ENCODE results near the gene FAM3B. TPM values are rescaled to one million over a fixed set of nuclear protein-coding genes. Genes with fewer than 3 reads are reported as not detected.

The FAM3B gene
- total RNA-seq, 2 donors from 2014 or later = 50.4 to 74.5 TPM

DNA sequence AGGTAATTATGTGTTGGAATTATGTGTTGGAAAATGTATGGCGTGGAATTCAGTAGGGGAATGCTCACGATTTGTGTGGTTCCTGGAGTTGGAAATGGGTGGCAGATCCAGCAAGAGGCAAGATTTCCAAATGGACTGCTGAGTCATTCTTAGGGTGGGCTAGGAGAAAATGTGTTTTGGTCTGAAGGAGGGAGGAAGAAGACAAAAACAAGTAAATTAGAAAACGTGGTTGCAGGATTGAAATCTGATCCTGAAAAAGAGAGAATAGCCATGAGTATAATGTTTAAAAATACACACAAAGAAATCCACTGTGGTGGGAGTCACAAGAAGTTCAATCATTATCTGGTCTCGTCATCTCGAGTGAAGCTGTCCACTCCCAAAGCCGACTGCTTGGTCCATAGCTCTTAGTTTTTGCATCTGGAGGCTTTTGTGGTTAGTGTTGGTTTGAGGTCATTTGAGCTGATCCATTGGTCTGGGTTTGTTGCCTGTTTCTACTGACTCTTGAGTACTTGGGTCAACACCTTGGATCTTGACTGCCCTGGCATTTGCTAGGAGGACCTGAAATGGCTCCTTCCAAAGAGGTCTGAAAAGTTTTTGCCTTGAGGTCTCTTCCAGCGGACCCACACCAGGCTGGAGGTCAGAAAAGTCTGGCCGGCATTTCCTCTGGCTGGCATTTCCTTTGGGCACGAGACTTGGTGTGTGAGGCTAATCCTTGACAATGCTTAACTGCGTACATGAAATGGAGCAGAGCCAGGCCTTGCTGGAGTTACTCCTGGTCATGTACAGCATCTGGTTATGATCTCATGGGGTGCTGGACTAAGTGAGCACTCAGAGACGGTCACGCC, 54.5 kb downstream of the FAM3B start:
- ATAC-seq = no peak
- DNase-seq = peak in 2 of 4 donors; percentile 17 to 33
- no peak for TF ChIP-seq POLR2A (IDR thresholded peaks at IDR 0.05)
- TF ChIP-seq, protein P1, sequence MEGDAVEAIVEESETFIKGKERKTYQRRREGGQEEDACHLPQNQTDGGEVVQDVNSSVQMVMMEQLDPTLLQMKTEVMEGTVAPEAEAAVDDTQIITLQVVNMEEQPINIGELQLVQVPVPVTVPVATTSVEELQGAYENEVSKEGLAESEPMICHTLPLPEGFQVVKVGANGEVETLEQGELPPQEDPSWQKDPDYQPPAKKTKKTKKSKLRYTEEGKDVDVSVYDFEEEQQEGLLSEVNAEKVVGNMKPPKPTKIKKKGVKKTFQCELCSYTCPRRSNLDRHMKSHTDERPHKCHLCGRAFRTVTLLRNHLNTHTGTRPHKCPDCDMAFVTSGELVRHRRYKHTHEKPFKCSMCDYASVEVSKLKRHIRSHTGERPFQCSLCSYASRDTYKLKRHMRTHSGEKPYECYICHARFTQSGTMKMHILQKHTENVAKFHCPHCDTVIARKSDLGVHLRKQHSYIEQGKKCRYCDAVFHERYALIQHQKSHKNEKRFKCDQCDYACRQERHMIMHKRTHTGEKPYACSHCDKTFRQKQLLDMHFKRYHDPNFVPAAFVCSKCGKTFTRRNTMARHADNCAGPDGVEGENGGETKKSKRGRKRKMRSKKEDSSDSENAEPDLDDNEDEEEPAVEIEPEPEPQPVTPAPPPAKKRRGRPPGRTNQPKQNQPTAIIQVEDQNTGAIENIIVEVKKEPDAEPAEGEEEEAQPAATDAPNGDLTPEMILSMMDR (IDR thresholded peaks at IDR 0.05) = no peak
- Histone ChIP-seq H3K27ac (no peak overlapping the region), H3K4me1 (peaks cover 18% of the 10 kb centered on the region), H3K27me3 (no peaks in the 10 kb centered on the region), H3K4me3 (no peak overlapping the region), H3K9me3 (no peaks in the 10 kb centered on the region), H3K36me3 (replicated peaks in 1 of 2; ENCODE audit: insufficient read depth in 1 of 2, low read depth in 2 of 2) (no peaks in the 10 kb centered on the region)
- 76 to 77% methylated on average over 11 to 12 of the region's 12 CpGs for WGBS, 2 donors
- intact Hi-C loops (cut with DNase I) = no loop called here

DNA sequence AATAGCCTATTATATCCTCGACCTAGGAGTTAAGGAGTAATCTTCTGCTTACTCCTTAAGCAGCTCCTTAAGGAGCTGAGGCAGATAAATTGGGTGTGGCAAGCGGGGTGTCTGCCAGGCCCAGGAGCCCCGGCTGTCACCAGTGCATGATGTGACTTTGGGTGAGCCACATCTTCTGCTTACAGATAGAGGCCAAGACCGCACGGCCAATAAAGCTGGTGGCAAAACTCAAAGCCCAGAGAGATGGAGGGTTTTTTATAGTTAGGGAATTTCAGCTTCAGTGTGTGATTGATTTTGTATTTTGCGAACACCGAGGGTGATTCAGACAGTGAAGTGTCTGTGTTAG, 55.1 kb downstream of the FAM3B start:
- no peak for TF ChIP-seq POLR2A (IDR thresholded peaks at IDR 0.05)
- TF ChIP-seq, protein P1 (IDR thresholded peaks at IDR 0.05) = no peak
- no peak for DNase-seq
- ATAC-seq = no peak

DNA sequence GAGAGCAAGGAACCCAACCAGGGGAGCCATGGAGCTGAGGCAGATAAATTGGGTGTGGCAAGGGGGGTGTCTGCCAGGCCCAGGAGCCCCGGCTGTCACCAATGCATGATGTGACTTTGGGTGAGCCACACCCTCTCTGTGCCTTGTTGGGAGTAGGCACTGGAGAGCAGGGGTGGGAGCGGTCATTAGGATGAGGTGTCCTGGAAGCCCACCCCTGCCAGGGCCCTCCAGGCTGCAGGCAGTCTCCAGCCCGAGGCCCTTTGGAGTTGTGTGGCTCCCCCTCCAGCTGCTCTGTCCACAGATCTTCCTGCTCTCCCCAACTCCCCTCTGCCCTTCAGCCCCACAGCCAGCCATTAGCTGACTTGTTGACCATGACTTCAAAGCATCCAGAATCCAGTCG, 56.7 kb downstream of the FAM3B start:
- Histone ChIP-seq H3K36me3 (replicated peaks in 1 of 2; ENCODE audit: insufficient read depth in 1 of 2, low read depth in 2 of 2) (no peaks in the 10 kb centered on the region), H3K27me3 (no peaks in the 10 kb centered on the region), H3K27ac (no peak overlapping the region), H3K4me1 (peaks cover 10% of the 10 kb centered on the region), H3K9me3 (no peaks in the 10 kb centered on the region), H3K4me3 (no peak overlapping the region)
- ATAC-seq = no peak
- WGBS, 2 donors = 74 to 78% methylated on average over 3 to 4 of the region's 4 CpGs
- no peak for TF ChIP-seq POLR2A (IDR thresholded peaks at IDR 0.05)
- TF ChIP-seq, protein P1 (IDR thresholded peaks at IDR 0.05) = no peak
- intact Hi-C loops (cut with DNase I) = no loop called here
- DNase-seq = no peak

More for the DNA sequence above, 55.1 kb downstream of the FAM3B start:
- 87 to 91% methylated on average over 7 of the region's 7 CpGs for WGBS, 2 donors
- peaks cover 13% of the 10 kb centered on the region for H3K4me1 ChIP-seq
- no peaks in the 10 kb centered on the region for H3K27me3 ChIP-seq
- intact Hi-C loops (cut with DNase I) = no loop called here
- H3K27ac ChIP-seq = no peak overlapping the region
- no peak overlapping the region for H3K4me3 ChIP-seq
- H3K9me3 ChIP-seq = no peaks in the 10 kb centered on the region
- H3K36me3 ChIP-seq (replicated peaks in 1 of 2; ENCODE audit: insufficient read depth in 1 of 2, low read depth in 2 of 2) = no peaks in the 10 kb centered on the region

DNA sequence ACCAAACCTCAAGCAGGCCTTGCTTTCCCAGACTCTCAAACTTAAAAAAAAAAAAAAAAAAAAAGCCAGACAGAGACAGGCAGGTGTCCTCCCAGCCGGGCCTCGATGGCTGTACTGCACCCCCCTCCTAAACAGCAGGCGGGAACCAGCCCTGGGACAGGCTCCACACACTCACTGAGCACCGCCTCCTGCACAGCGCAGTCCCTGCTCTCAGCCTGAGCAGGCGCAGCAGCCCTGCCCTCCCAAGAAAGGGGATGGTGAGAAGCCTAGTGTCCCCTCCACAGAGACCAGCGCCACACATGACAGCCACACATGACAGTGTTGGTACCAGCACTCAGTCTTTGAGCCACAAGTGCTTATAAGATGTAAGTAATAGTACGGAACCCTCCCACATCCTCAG, 57.2 kb downstream of the FAM3B start:
- TF ChIP-seq POLR2A (IDR thresholded peaks at IDR 0.05) = no peak
- TF ChIP-seq, protein P1 (IDR thresholded peaks at IDR 0.05) = no peak
- intact Hi-C loops (cut with DNase I) = no loop called here
- no peak for DNase-seq
- Histone ChIP-seq H3K4me1 (peaks cover 8% of the 10 kb centered on the region), H3K27ac (no peak overlapping the region), H3K9me3 (no peaks in the 10 kb centered on the region), H3K4me3 (no peak overlapping the region), H3K36me3 (replicated peaks in 1 of 2; ENCODE audit: insufficient read depth in 1 of 2, low read depth in 2 of 2) (no peaks in the 10 kb centered on the region), H3K27me3 (no peaks in the 10 kb centered on the region)
- 88 to 90% methylated on average over 8 of the region's 8 CpGs for WGBS, 2 donors
- ATAC-seq = no peak
